Measurements from ENCODE around the gene KIF16B.

KIF16B gene

DNA sequence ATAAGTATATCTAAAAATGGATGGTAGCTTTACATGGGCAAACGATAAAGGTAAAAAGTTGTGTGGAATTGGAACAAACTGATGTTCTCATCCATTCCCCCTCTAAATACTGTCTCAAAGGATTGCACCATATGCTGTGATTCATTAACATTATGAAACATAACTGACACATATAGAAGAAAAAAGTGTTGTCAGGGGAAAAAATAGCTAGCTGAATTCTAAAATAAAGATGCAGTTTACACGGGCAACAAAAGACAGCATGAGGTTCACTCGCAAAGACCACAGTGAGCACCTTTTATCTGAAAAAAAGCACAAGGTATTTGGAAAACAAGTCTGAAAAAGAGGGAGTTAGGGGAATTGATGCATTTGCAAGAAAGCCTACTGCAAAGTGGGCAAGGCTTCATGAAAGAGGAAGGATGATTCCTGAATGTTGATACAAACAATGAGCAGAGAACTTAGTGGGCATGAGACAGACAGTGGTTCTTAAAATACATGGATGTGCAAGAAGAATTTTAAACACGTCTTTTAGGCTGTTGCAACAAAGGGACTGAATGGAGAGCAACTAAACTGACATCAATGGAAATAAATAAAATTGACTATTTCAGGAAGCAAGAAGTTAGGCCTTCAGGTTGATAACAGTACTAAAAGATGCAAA, 280.9 kb downstream of the KIF16B start:
- peaks cover 3% of the 10 kb centered on the region for H3K79me2 ChIP-seq
- no peak overlapping the region for H3K4me3 ChIP-seq (ENCODE audit: low read depth, low read length)
- no peak overlapping the region for H3K4me2 ChIP-seq (ENCODE audit: low read length)
- no peaks in the 10 kb centered on the region for H3K36me3 ChIP-seq (ENCODE audit: control insufficient read depth, insufficient read depth, low read length)
- no peak overlapping the region for H3K27ac ChIP-seq
- no peak overlapping the region for H2AFZ ChIP-seq
- no peaks in the 10 kb centered on the region for H3K27me3 ChIP-seq (ENCODE audit: control insufficient read depth, insufficient read depth, low read length)
- H3K4me1 ChIP-seq = no peaks in the 10 kb centered on the region
- H3K9me3 ChIP-seq (ENCODE audit: control insufficient read depth, low read length) = no peaks in the 10 kb centered on the region
- H3K9ac ChIP-seq = no peak overlapping the region
- TF ChIP-seq, protein P1, sequence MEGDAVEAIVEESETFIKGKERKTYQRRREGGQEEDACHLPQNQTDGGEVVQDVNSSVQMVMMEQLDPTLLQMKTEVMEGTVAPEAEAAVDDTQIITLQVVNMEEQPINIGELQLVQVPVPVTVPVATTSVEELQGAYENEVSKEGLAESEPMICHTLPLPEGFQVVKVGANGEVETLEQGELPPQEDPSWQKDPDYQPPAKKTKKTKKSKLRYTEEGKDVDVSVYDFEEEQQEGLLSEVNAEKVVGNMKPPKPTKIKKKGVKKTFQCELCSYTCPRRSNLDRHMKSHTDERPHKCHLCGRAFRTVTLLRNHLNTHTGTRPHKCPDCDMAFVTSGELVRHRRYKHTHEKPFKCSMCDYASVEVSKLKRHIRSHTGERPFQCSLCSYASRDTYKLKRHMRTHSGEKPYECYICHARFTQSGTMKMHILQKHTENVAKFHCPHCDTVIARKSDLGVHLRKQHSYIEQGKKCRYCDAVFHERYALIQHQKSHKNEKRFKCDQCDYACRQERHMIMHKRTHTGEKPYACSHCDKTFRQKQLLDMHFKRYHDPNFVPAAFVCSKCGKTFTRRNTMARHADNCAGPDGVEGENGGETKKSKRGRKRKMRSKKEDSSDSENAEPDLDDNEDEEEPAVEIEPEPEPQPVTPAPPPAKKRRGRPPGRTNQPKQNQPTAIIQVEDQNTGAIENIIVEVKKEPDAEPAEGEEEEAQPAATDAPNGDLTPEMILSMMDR (IDR thresholded peaks at IDR 0.05) = no peak

DNA sequence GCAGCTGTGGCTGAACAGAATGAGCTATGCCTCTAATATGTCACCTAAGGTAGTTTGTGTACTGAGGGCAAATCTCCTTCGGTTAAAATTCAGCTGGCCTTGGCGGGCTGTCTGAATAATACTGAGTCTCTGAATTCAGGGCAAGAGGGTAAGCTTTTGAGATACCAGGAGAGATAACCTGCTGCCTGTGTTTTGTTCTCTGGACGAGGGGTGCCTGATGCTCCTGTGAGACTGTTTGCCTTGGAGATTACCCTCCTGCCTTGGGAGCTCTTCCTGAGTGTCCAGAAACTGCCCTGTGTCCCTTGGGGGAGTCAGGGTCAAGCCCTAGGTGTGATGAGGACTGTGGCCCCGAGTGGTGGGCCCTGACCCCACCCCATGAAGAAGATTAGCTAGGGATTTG, 282.9 kb downstream of the KIF16B start:
- H2AFZ ChIP-seq = no peak overlapping the region
- H3K27me3 ChIP-seq (ENCODE audit: control insufficient read depth, insufficient read depth, low read length) = no peaks in the 10 kb centered on the region
- TF ChIP-seq, protein P1 (IDR thresholded peaks at IDR 0.05) = no peak
- H3K36me3 ChIP-seq (ENCODE audit: control insufficient read depth, insufficient read depth, low read length) = no peaks in the 10 kb centered on the region
- H3K79me2 ChIP-seq = peaks cover 3% of the 10 kb centered on the region
- no peaks in the 10 kb centered on the region for H3K4me1 ChIP-seq
- H3K4me2 ChIP-seq (ENCODE audit: low read length) = no peak overlapping the region
- no peak overlapping the region for H3K27ac ChIP-seq
- no peak overlapping the region for H3K4me3 ChIP-seq (ENCODE audit: low read depth, low read length)
- H3K9ac ChIP-seq = no peak overlapping the region
- no peaks in the 10 kb centered on the region for H3K9me3 ChIP-seq (ENCODE audit: control insufficient read depth, low read length)

DNA sequence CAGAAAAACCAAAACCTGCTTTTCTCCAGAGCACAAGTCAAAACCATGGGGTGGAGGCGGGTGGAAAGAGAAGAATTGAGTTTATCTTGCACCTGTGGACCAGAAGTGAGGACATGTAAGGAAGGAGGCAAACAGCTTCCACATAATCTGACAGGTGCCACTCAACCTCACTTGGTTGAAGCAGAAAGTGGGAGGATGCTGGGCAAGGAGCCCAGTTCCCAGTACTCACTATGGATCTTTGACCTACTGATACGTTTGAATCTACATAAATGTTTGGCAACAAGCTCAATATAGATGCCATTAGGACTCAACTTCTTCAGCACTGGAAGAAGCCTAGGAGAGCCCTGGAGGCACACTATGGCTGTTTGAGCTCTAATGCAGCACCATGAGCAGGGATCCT, 285.5 kb downstream of the KIF16B start:
- Histone ChIP-seq H3K79me2 (peaks cover 2% of the 10 kb centered on the region), H3K4me1 (peaks cover 10% of the 10 kb centered on the region), H3K27me3 (ENCODE audit: control insufficient read depth, insufficient read depth, low read length) (no peaks in the 10 kb centered on the region), H3K9me3 (ENCODE audit: control insufficient read depth, low read length) (no peaks in the 10 kb centered on the region), H3K9ac (no peak overlapping the region), H3K27ac (no peak overlapping the region), H3K4me2 (ENCODE audit: low read length) (no peak overlapping the region), H3K4me3 (ENCODE audit: low read depth, low read length) (no peak overlapping the region), H3K36me3 (ENCODE audit: control insufficient read depth, insufficient read depth, low read length) (no peaks in the 10 kb centered on the region), H2AFZ (no peak overlapping the region)
- TF ChIP-seq, protein P1 (IDR thresholded peaks at IDR 0.05) = no peak

DNA sequence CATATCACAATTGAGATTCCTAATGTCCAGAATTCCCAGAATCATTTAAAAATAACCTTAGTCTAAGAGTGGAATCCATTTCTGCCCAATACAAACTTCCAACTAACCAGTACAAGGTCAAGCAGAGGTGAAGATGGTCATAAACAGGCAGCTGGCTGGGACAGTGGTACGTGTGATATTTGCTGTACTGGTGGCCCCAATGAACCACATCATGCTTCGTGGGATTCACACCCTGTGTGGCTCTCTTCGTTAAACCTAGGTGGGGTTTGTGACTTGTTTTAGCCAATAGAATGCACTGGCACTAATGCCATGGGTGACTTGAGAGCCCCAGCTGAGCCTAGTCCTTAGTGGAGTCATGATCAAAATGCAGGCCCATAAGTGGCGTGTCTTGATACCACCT, 286.6 kb downstream of the KIF16B start:
- Histone ChIP-seq H3K4me1 (peaks cover 10% of the 10 kb centered on the region), H2AFZ (no peak overlapping the region), H3K27ac (no peak overlapping the region), H3K9me3 (ENCODE audit: control insufficient read depth, low read length) (no peaks in the 10 kb centered on the region), H3K79me2 (no peaks in the 10 kb centered on the region), H3K4me3 (ENCODE audit: low read depth, low read length) (no peak overlapping the region), H3K27me3 (ENCODE audit: control insufficient read depth, insufficient read depth, low read length) (no peaks in the 10 kb centered on the region), H3K4me2 (ENCODE audit: low read length) (no peak overlapping the region), H3K36me3 (ENCODE audit: control insufficient read depth, insufficient read depth, low read length) (no peaks in the 10 kb centered on the region), H3K9ac (no peak overlapping the region)
- TF ChIP-seq, protein P1 (IDR thresholded peaks at IDR 0.05) = no peak

All from parathyroid adenoma (tissue), 2 donors.